ENCODE data around the gene KNCN. TPM values are rescaled to one million over a fixed set of nuclear protein-coding genes. Genes with fewer than 3 reads are reported as not detected.
A peak's percentile ranks its signal among the peaks of the same experiment; 100 is the strongest.

KNCN gene
- total RNA-seq, 2 donors from 2014 or later: not detected

- Histone ChIP-seq H3K4me3 (no peak overlapping the region), H3K9me3 (no peaks in the 10 kb centered on the region), H3K27ac (peak overlapping the region in 1 of 2 donors; percentile 35), H3K27me3 (replicated peaks; ENCODE audit: insufficient read depth) (no peaks in the 10 kb centered on the region), H3K36me3 (peaks cover 41% of the 10 kb centered on the region), H3K4me1 (ENCODE audit: control insufficient read depth in 1 of 2, low read depth in 2 of 2) (peaks cover 0 to 26% of the 10 kb centered on the region in 2 donors)
- DNase-seq (ENCODE audit: low spot score): no peak
- no peak for ATAC-seq (ENCODE audit: insufficient number of reproducible peaks, low FRiP score, low read depth)
- no peak for TF ChIP-seq CTCF (IDR thresholded peaks at IDR 0.05)
These were observed 42.6 kb upstream of the KNCN start for GRCh38 chr1:46594063-46594462.

GRCh38 chr1:46592823-46593222 lies 41.4 kb upstream of the KNCN start:
- Histone ChIP-seq H3K27ac (no peak overlapping the region), H3K4me1 (ENCODE audit: control insufficient read depth in 1 of 2, low read depth in 2 of 2) (peaks cover 0 to 18% of the 10 kb centered on the region in 2 donors), H3K36me3 (peaks cover 44% of the 10 kb centered on the region), H3K4me3 (no peak overlapping the region), H3K9me3 (no peaks in the 10 kb centered on the region), H3K27me3 (replicated peaks; ENCODE audit: insufficient read depth) (no peaks in the 10 kb centered on the region)
- ATAC-seq (ENCODE audit: insufficient number of reproducible peaks, low FRiP score, low read depth) (no peak), DNase-seq (ENCODE audit: low spot score) (no peak)
- TF ChIP-seq CTCF (IDR thresholded peaks at IDR 0.05): no peak

GRCh38 chr1:46589529-46589928 lies 38.1 kb upstream of the KNCN start:
- DNase-seq (ENCODE audit: low spot score) (no peak), ATAC-seq (ENCODE audit: insufficient number of reproducible peaks, low FRiP score, low read depth) (no peak)
- Histone ChIP-seq H3K27ac (no peak overlapping the region), H3K36me3 (peaks cover 62% of the 10 kb centered on the region), H3K9me3 (no peaks in the 10 kb centered on the region), H3K4me1 (ENCODE audit: control insufficient read depth in 1 of 2, low read depth in 2 of 2) (peaks cover under 1 to 6% of the 10 kb centered on the region in 2 donors), H3K4me3 (no peak overlapping the region), H3K27me3 (replicated peaks; ENCODE audit: insufficient read depth) (no peaks in the 10 kb centered on the region)
- TF ChIP-seq CTCF (IDR thresholded peaks at IDR 0.05): no peak

- no peak overlapping the region for H3K27ac ChIP-seq
- no peaks in the 10 kb centered on the region for H3K27me3 ChIP-seq (replicated peaks; ENCODE audit: insufficient read depth)
- no peak for DNase-seq (ENCODE audit: low spot score)
- no peak for TF ChIP-seq CTCF (IDR thresholded peaks at IDR 0.05)
- ATAC-seq (ENCODE audit: insufficient number of reproducible peaks, low FRiP score, low read depth): no peak
- peaks cover 70% of the 10 kb centered on the region for H3K36me3 ChIP-seq
- H3K9me3 ChIP-seq: no peaks in the 10 kb centered on the region
- peaks cover 0 to 6% of the 10 kb centered on the region in 2 donors for H3K4me1 ChIP-seq (ENCODE audit: control insufficient read depth in 1 of 2, low read depth in 2 of 2)
- H3K4me3 ChIP-seq: no peak overlapping the region
These were observed 35.6 kb upstream of the KNCN start for GRCh38 chr1:46587069-46587468.

- peaks cover 70% of the 10 kb centered on the region for H3K36me3 ChIP-seq
- ATAC-seq (ENCODE audit: insufficient number of reproducible peaks, low FRiP score, low read depth) (no peak), DNase-seq (ENCODE audit: low spot score) (no peak)
- no peak overlapping the region for H3K4me3 ChIP-seq
- H3K27me3 ChIP-seq (replicated peaks; ENCODE audit: insufficient read depth): no peaks in the 10 kb centered on the region
- H3K4me1 ChIP-seq (ENCODE audit: control insufficient read depth in 1 of 2, low read depth in 2 of 2): peaks cover 0 to 6% of the 10 kb centered on the region in 2 donors
- no peaks in the 10 kb centered on the region for H3K9me3 ChIP-seq
- no peak overlapping the region for H3K27ac ChIP-seq
- no peak for TF ChIP-seq CTCF (IDR thresholded peaks at IDR 0.05)
These were observed 34.0 kb upstream of the KNCN start for GRCh38 chr1:46585312-46585938.

Measured in thoracic aorta (tissue), 2 donors.